ENCODE measurements around the gene NLGN1. TPM values are rescaled to one million over a fixed set of nuclear protein-coding genes. Genes with fewer than 3 reads are reported as not detected.
"Not testable (repeated sequence)": the region's sequence is repeated elsewhere in the genome, so short reads cannot be mapped to it uniquely, and the experiment has no call there.

The NLGN1 gene
- total RNA-seq, 1 donor from 2014 or later: not detected

- no peaks in the 10 kb centered on the region for H3K27me3 Mint-ChIP-seq
- ATAC-seq (ENCODE audit: low read depth): no peak
- intact Hi-C loops (cut with micrococcal nuclease): no loop called here
- H3K4me1 Mint-ChIP-seq: no peaks in the 10 kb centered on the region
- H3K36me3 Mint-ChIP-seq (ENCODE audit: low read depth): no peaks in the 10 kb centered on the region
- H3K27ac Mint-ChIP-seq: no peak overlapping the region
- DNase-seq: no peak
- POLR2A ChIA-PET: no interaction called here
- CTCF ChIA-PET: no interaction called here
- peaks cover 2% of the 10 kb centered on the region for H3K9me3 Mint-ChIP-seq
- no peak overlapping the region for H3K4me3 Mint-ChIP-seq
- TF ChIP-seq CTCF (IDR thresholded peaks at IDR 0.05): no peak
Observed at GRCh38 chr3:174208161-174208560, 810.6 kb downstream of the NLGN1 start.

GRCh38 chr3:174211896-174212295 is 814.4 kb downstream of the NLGN1 start:
- POLR2A ChIA-PET; intact Hi-C loops (cut with micrococcal nuclease); H3K27me3 Mint-ChIP-seq; H3K36me3 Mint-ChIP-seq (ENCODE audit: low read depth); H3K27ac Mint-ChIP-seq; DNase-seq; H3K4me1 Mint-ChIP-seq; H3K4me3 Mint-ChIP-seq; ATAC-seq (ENCODE audit: low read depth); CTCF ChIA-PET; H3K9me3 Mint-ChIP-seq: not testable (repeated sequence)

GRCh38 chr3:174215456-174215855 is 817.9 kb downstream of the NLGN1 start:
- no peaks in the 10 kb centered on the region for H3K36me3 Mint-ChIP-seq (ENCODE audit: low read depth)
- ATAC-seq (ENCODE audit: low read depth) (no peak), DNase-seq (no peak)
- ChIA-PET CTCF (no interaction called here), POLR2A (no interaction called here)
- H3K27me3 Mint-ChIP-seq: no peaks in the 10 kb centered on the region
- no peak for TF ChIP-seq CTCF (IDR thresholded peaks at IDR 0.05)
- no peaks in the 10 kb centered on the region for H3K4me1 Mint-ChIP-seq
- intact Hi-C loops (cut with micrococcal nuclease): no loop called here
- H3K9me3 Mint-ChIP-seq: peaks cover 5% of the 10 kb centered on the region
- H3K27ac Mint-ChIP-seq: no peak overlapping the region
- no peak overlapping the region for H3K4me3 Mint-ChIP-seq

- no peaks in the 10 kb centered on the region for H3K4me1 Mint-ChIP-seq
Observed at GRCh38 chr3:174216019-174216418, 818.5 kb downstream of the NLGN1 start.

GRCh38 chr3:174216946-174217718 is 819.6 kb downstream of the NLGN1 start:
- intact Hi-C loops (cut with micrococcal nuclease): no loop called here
- no peak for ATAC-seq (ENCODE audit: low read depth)
- no peak overlapping the region for H3K27ac Mint-ChIP-seq

More at GRCh38 chr3:174216019-174216418, 818.5 kb downstream of the NLGN1 start:
- no peak for ATAC-seq (ENCODE audit: low read depth)
- Mint-ChIP-seq H3K36me3 (ENCODE audit: low read depth) (no peaks in the 10 kb centered on the region), H3K27me3 (no peaks in the 10 kb centered on the region), H3K9me3 (peaks cover 5% of the 10 kb centered on the region), H3K4me3 (no peak overlapping the region), H3K27ac (no peak overlapping the region)
- no peak for TF ChIP-seq CTCF (IDR thresholded peaks at IDR 0.05)
- no peak for DNase-seq
- intact Hi-C loops (cut with micrococcal nuclease): no loop called here
- ChIA-PET CTCF (no interaction called here), POLR2A (no interaction called here)

More at GRCh38 chr3:174216946-174217718, 819.6 kb downstream of the NLGN1 start:
- Mint-ChIP-seq H3K36me3 (ENCODE audit: low read depth) (no peaks in the 10 kb centered on the region), H3K9me3 (peaks cover 8% of the 10 kb centered on the region), H3K27me3 (no peaks in the 10 kb centered on the region), H3K4me1 (no peaks in the 10 kb centered on the region), H3K4me3 (no peak overlapping the region)
- no peak for TF ChIP-seq CTCF (IDR thresholded peaks at IDR 0.05)
- ChIA-PET POLR2A (no interaction called here), CTCF (no interaction called here)
- no peak for DNase-seq

Measured in activated B cell treated with CpG ODN at 0.5 μM for 24 hours (primary cell).